ENCODE measurements around the gene AUTS2. TPM values are rescaled to one million over a fixed set of nuclear protein-coding genes. Genes with fewer than 3 reads are reported as not detected.
A peak's percentile ranks its signal among the peaks of the same experiment; 100 is the strongest.

Gene AUTS2
- total and polyA plus RNA-seq, 10 of the 15 experiments (the other 5 are each of a cell fraction or from before 2014, with no cell fraction given): 6.4 to 55.6 (median 21.6) TPM

- TF ChIP-seq BCLAF1 (IDR thresholded peaks at IDR 0.05) (no peak), RCOR1 (conservative IDR thresholded peaks at IDR 0.05; ENCODE audit: low read depth, low read length) (no peak), TCF3 (IDR thresholded peaks at IDR 0.05; ENCODE audit: borderline replicate concordance, insufficient read depth, low read depth, low read length) (no peak), SMAD1 (IDR thresholded peaks at IDR 0.05; ENCODE audit: low read depth, partially characterized antibody) (no peak)
Observed at GRCh38 chr7:69608049-69608448, 9.8 kb downstream of the AUTS2 start (continued).

GRCh38 chr7:69608878-69609277, 10.6 kb downstream of the AUTS2 start:
- DNase-seq (ENCODE audit: low read depth, low spot score) (no peak), FAIRE-seq (no peak), ATAC-seq (peak; percentile 8; the same call in 1 of the 3 replicates)
- Histone ChIP-seq H3K27ac (ENCODE audit: control insufficient read depth, insufficient read depth) (no peak overlapping the region), H3K4me3 (no peak overlapping the region), H3K79me2 (ENCODE audit: control insufficient read depth, insufficient read depth, low read length) (peaks cover 26% of the 10 kb centered on the region), H2AFZ (ENCODE audit: control insufficient read depth, low read depth, low read length) (no peak overlapping the region), H3K27me3 (replicated peaks in 1 of 2; ENCODE audit: control insufficient read depth in 2 of 2, insufficient read depth in 2 of 2, low read length in 1 of 2) (no peaks in the 10 kb centered on the region), H4K20me1 (ENCODE audit: control insufficient read depth, insufficient read depth) (no peaks in the 10 kb centered on the region), H3K9me3 (replicated peaks; ENCODE audit: control insufficient read depth, insufficient read depth, low read length) (no peaks in the 10 kb centered on the region), H3K36me3 (ENCODE audit: control insufficient read depth in 2 of 2, insufficient read depth in 2 of 2, low read length in 1 of 2) (no peaks in the 10 kb centered on the region), H3K9ac (ENCODE audit: control insufficient read depth, insufficient read depth, low read length) (no peak overlapping the region), H3K4me2 (ENCODE audit: control insufficient read depth, insufficient read depth) (no peak overlapping the region), H3K4me1 (ENCODE audit: control insufficient read depth, insufficient read depth, low read length) (peaks cover 14% of the 10 kb centered on the region)
- ChIA-PET POLR2A (no interaction called here), RAD21 (ENCODE audit: unreplicated experiment) (no interaction called here), SMC1A (ENCODE audit: uncharacterized antibody, unreplicated experiment) (interaction anchor here (1.0 kb wide), 3 partner anchors 9 to 48 kb away, joined by 3 read pairs; no protein-coding TSS in a partner anchor), CTCF (no interaction called here)
- 60% methylated on average over 1 of the region's 1 CpG for WGBS (ENCODE audit: insufficient coverage, insufficient replicate concordance, low lambda C conversion rate, missing lambda C conversion rate)
- no TSS peak for BruUV-seq (replicated peaks)
- intact Hi-C loops (cut with micrococcal nuclease; ENCODE audit: unreplicated experiment) (loop anchor here (10.0 kb wide), 1 partner anchor 426 kb away; no protein-coding TSS in a partner anchor), in situ Hi-C loops (cut with MboI) (loop anchor here (5.0 kb wide), 1 partner anchor 193 kb away; no protein-coding TSS in a partner anchor)
- no peak for TF ChIP-seq SMC3 (IDR thresholded peaks at IDR 0.05; ENCODE audit: borderline replicate concordance, low read length)
- no peak for TF ChIP-seq CREM (IDR thresholded peaks at IDR 0.05; ENCODE audit: low read depth)
- no peak for TF ChIP-seq SMAD5 (IDR thresholded peaks at IDR 0.05; ENCODE audit: low read depth)
- no peak for TF ChIP-seq MLLT1 (IDR thresholded peaks at IDR 0.05)
- TF ChIP-seq SP1 (IDR thresholded peaks at IDR 0.05; ENCODE audit: low read depth, low read length): no peak
- TF ChIP-seq SREBF1 (IDR thresholded peaks at IDR 0.05; ENCODE audit: low read length): no peak
- no peak for TF ChIP-seq HDGF (IDR thresholded peaks at IDR 0.05)
- TF ChIP-seq GABPA (IDR thresholded peaks at IDR 0.05; ENCODE audit: low read depth): no peak
- TF ChIP-seq HSF1 (IDR thresholded peaks at IDR 0.05; ENCODE audit: low read depth, low read length): no peak
- TF ChIP-seq RB1 (IDR thresholded peaks at IDR 0.05; ENCODE audit: borderline replicate concordance): no peak
- TF ChIP-seq NFXL1 (IDR thresholded peaks at IDR 0.05; ENCODE audit: borderline replicate concordance): no peak
- TF ChIP-seq NBN (IDR thresholded peaks at IDR 0.05): no peak

Data from GM12878 (cell line).